ENCODE measurements around the gene PUM2.
A peak's percentile ranks its signal among the peaks of the same experiment; 100 is the strongest.

The PUM2 gene

DNA sequence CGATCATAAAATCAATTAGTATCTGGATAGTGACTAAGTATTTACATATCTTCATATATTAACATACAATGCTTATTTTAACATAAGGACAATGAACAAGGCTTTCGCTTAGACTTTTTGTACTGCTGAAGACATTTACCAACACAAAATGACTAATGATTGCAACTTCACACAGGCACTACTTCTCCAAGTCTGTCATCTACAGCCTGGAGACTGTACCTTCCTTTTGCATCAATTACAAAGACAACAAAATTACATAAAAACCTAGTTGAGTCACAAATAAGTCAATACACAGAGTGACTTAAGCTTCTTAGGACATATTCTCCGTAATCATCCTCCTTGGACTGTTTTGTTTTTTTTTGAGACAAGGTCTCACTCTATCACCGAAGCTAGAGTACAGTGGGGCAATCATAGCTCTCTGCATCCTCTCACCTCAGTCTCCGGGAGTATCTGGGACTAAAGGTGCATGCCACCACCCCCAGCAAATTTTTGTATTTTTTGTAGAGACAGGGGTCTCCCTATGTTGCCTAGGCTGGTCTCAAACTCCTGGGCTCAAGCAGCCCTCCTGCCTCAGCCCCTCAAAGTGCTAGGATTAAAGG, 15.9 kb downstream of the PUM2 start:
- DNase-seq (ENCODE audit: low spot score): no peak
- TF ChIP-seq, protein P1, sequence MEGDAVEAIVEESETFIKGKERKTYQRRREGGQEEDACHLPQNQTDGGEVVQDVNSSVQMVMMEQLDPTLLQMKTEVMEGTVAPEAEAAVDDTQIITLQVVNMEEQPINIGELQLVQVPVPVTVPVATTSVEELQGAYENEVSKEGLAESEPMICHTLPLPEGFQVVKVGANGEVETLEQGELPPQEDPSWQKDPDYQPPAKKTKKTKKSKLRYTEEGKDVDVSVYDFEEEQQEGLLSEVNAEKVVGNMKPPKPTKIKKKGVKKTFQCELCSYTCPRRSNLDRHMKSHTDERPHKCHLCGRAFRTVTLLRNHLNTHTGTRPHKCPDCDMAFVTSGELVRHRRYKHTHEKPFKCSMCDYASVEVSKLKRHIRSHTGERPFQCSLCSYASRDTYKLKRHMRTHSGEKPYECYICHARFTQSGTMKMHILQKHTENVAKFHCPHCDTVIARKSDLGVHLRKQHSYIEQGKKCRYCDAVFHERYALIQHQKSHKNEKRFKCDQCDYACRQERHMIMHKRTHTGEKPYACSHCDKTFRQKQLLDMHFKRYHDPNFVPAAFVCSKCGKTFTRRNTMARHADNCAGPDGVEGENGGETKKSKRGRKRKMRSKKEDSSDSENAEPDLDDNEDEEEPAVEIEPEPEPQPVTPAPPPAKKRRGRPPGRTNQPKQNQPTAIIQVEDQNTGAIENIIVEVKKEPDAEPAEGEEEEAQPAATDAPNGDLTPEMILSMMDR (IDR thresholded peaks at IDR 0.05; ENCODE audit: extremely low read depth, missing control alignments): no peak

DNA sequence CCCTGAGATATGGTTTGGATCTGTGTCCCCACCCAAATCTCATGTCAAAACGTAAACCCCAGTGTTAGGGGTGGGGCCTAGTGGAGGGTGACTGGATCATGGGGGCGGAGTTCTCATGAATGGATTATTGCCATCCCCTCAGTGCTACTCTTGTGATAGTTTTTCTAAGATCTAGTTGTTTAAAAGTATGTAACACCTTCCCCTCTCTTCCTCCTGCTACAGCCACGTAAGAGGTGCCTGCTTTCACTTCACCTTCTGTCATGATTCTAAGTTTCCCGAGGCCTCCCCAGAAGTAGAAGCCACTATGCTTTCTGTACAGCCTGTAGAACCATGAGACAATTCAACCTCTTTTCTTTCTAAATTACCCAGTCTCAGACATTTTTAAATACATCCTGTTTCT, 16.9 kb downstream of the PUM2 start:
- TF ChIP-seq, protein P1 (IDR thresholded peaks at IDR 0.05; ENCODE audit: extremely low read depth, missing control alignments): no peak
- no peak for DNase-seq (ENCODE audit: low spot score)

DNA sequence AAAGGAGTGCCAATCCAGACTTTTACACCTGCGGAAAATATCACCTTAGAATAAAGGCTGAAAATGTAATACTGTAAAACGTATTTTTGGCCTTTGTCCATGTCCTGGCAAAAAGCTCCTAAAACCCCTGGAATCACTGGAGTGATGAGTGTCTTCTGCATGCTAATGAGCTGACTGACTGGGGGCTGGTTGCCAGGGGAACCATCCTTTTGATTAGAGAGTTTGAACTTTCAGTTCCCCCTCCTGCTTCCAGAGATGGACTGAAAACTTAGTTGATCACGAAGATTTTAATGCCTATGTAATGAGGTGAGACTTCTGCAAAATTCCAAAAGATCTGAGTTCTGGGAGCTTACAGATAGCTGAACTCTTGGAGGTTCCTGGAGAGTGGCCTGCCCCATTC, 20.5 kb downstream of the PUM2 start:
- DNase-seq (ENCODE audit: low spot score): no peak
- TF ChIP-seq, protein P1 (IDR thresholded peaks at IDR 0.05; ENCODE audit: extremely low read depth, missing control alignments): no peak

DNA sequence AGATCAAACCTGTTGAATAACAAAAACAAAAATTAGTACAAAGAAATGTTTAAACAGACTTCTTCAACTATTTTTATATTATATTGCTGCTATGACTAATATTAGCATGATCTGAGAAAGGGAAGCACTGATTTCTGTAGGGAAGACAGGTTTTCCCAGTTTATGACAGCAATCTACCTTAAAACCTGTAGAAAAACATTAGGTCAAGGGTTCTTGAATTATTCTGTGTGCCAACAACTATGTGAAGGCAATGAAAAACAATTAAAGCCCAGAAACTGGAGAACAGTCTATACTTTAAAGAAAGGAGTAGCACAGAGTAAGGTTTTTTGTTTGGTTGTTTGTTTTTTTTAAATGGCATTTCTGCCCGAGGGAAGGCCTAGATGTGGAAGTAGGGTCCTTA, 23.3 kb downstream of the PUM2 start:
- TF ChIP-seq, protein P1 (IDR thresholded peaks at IDR 0.05; ENCODE audit: extremely low read depth, missing control alignments): no peak
- no peak for DNase-seq (ENCODE audit: low spot score)

DNA sequence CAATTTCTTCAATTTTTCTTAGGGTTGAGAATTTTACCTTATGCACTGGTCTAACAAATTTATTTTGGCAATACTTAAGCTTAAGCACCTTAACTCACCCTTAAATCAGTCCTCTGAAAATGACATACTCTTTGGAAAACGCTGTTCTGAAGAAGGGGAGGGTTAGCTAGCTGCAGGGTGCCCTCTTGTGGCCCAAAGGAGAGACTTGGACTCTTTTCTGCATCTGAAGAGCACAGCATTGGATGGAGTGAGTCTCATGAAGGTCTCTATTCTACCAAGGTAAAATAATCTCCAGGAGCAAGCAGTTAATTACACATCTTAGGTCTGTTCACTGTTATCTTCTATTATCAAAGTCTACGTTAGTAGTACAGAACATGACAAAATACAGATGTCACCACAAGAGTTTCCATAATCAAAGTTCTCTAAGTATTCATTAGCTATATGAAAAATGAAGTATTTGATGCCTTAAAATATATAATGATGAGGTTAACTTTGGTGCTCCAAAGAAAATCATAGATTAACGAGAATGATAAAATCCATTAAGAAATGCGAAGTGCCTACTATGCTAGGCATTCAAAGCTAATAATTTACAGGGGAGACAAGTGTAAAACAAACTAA, 24.4 kb downstream of the PUM2 start:
- TF ChIP-seq, protein P1 (IDR thresholded peaks at IDR 0.05; ENCODE audit: extremely low read depth, missing control alignments): peak; percentile 64
- DNase-seq (ENCODE audit: low spot score): peak; percentile 36

DNA sequence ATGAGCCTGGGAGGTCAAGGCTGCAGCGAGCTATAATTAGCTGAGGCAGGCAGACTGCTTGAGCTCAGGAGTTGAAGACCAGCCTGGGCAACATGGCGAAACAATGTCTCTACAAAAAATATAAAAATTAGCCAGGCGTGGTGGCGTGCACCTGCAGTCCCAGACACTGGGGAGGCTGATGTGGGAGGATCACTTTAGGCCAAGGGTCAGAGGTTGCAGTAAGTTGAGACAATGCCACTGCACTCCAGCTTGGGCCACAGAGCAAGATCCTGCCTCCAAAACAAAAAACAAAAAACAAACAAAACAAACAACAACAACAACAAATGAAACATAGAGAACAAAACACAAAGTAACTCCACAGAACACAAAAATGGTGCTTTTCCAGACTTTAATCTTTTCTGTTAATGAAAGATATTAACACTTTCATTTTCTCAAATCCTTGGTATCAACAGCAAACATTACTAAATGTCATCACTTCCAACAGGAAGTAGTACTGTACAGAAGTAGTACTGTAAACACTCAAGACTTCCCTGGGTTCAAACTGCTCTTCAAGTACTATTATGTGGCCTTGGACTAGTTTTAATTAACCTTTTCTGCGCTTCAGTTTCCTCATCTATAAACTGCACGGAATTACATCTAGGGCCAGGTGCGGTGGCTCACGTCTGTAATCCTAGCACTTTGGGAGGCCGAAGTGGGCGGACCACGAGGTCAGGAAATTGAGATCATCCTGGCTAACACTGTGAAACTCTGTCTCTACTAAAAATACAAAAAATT, 27.9 kb downstream of the PUM2 start:
- TF ChIP-seq, protein P1 (IDR thresholded peaks at IDR 0.05; ENCODE audit: extremely low read depth, missing control alignments): no peak

DNA sequence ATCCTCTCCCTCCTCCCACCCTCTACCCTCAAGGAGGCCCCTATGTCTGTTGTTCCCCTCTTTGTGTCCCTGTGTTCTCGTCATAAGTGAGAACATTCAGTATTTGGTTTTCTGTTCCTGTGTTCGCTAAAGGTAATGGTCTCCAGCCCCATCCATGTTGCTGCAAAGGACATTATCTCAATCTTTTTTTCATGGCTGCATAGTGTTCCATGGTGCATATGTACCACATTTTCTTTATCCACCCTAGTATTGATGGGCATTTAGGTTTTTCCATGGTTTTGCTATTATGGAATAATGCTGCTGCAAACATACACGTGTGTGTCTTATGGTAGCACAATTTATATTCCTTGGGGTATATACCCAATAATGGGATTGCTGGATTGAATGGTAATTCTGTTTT, 33.0 kb downstream of the PUM2 start:
- TF ChIP-seq, protein P1 (IDR thresholded peaks at IDR 0.05; ENCODE audit: extremely low read depth, missing control alignments): no peak
- DNase-seq (ENCODE audit: low spot score): no peak

More for the DNA sequence above, 27.9 kb downstream of the PUM2 start:
- no peak for DNase-seq (ENCODE audit: low spot score)
